SH-SY5Y (cell line): ENCODE results near the gene KRT3.

ENCODE experiments used
- GATA2 ChIP-seq: IDR thresholded peaks from 2 replicates; pipeline ENCODE4 v1.6.1; 2011; ENCODE audit warnings: mild to moderate bottlenecking, low read depth, low read length
- GATA3 ChIP-seq: IDR thresholded peaks from 2 replicates; pipeline ENCODE4 v1.6.1; 2011; ENCODE audit warnings: low read depth, mild to moderate bottlenecking, low read length, moderate library complexity

KRT3 gene

GRCh38 chr12:52832985-52833905 lies 37.3 kb upstream of the KRT3 start:
- TF ChIP-seq GATA3 (no peak), GATA2 (no peak)

GRCh38 chr12:52832451-52832850 lies 36.5 kb upstream of the KRT3 start:
- TF ChIP-seq GATA2 (no peak), GATA3 (no peak)

- TF ChIP-seq GATA3 (no peak), GATA2 (no peak)
Observed at GRCh38 chr12:52831251-52831650, 35.3 kb upstream of the KRT3 start.

DNA sequence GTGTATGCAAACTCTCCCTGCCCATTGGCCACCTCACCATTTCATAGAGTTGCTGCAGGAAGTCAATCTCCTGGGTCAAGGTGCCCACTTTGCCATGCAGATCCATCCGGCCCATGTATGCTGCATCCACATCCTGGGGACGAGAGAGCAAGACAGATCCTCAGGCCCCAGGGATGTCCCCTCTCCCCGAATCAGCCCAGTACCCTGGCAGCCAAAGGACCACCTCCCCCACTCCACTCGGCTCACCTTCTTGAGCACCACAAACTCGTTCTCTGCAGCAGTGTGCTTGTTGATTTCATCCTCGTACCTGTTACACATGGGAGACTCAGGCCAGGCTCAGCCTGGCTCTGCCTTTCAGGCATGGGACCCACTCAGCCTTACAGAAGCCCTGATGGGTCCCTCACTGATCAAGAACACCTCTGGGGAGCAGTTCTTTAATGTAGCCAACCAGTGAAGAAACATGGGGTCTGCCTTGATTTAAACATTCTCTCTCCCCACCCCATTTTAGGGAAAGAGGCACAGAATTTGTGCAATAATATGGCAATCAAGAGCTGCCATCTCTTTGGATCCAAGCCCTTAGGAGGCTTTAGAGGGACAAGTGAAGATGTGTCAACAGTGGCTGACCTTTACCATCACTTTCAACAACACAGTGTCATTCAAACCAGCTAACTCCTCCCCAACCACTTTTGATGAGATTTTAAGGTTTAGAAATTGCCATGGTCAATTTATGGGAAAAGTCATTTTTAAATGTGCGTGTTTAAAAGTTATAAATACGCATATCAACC lies 34.3 kb upstream of the KRT3 start:
- TF ChIP-seq GATA3: no peak
- no peak for TF ChIP-seq GATA2

- TF ChIP-seq GATA3 (no peak), GATA2 (no peak)
Observed at GRCh38 chr12:52828591-52829021, 32.7 kb upstream of the KRT3 start.

DNA sequence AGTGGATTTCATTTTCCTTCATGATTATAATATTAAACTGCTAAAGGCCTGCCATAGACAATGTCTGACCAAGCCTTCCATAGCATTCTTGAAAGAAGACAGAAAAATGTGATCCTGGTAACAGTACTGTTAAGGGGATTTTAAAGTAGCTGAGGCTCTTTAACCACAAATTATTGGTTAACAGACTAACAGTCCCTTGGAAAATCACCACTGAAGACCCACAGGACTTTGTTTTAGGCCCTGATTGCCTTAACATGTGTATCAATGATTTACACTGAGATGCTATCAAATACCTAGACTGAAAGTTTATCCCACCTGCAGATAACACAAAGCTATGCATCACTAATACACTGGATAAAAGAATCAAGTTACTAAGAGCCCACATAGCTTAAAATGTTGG lies 32.2 kb upstream of the KRT3 start:
- TF ChIP-seq GATA2 (no peak), GATA3 (no peak)

DNA sequence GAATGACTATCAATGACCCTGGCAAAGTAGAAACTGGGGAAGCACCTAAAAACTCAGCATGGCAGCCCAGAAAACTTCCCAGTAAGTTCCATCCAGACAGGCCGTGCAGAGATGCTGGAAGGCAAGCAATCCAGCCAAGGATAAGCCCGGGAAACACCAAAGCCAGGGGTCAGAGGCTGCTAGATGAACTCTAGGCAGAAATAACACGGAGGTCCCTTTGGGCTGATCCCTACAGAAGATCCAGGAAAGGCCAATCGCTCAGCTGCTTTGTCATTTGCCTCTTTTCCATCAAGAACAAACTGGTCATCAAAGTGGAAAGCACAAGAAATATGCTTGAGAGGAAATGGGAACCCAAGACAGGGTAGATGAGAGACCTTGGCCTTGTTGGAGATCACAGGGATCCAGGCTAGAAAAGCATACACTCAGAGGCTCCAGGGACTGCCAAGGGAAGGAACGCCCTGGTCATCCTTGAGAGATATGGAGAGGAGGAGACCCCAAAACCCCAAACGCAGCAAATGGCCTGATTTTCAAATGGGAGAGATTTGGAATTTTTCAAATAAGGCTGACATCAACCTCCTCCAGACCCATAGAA lies 31.7 kb upstream of the KRT3 start:
- TF ChIP-seq GATA2 (no peak), GATA3 (no peak)

DNA sequence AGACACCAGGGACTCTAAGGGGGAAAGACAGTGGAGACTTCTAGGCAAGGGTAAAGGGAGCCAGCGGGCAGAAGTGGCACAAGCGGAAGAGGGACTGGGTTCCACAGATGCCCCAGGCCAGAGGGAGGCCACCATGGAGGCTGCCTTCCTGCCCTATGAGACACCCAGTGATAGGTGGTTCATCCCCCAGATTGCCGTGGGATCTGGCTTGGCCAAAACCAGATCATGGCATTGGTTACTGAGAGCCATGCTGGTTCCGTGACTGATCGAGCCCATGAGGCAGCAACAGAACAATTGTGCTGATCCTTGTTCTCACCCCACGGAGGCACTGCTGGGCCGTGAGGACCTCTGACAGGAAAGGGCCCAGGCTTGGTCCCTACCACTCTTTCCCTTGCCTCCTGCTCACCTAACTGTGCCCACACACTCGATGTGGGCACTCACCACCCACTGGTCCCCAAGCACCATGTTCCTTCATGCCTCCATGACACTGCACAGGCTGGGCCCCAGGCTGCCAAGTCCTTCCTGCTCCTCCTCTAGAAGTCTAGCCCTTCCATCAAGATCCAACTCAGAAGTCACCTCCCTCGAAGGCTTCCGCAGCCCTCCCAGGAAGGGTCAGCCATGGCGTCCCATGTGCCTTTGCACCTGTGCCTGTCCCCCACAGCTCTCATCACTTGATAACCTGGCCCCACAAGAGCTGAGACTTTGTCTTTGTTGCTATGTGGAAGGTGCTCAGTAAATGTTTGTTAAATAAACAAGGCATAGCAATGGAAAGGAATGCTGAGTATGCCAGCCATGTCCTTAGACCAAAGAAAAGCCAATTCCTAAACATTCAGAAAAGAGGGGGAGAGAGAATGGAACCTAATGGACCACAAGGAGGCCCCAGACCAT lies 30.9 kb upstream of the KRT3 start:
- TF ChIP-seq GATA2 (no peak), GATA3 (no peak)

DNA sequence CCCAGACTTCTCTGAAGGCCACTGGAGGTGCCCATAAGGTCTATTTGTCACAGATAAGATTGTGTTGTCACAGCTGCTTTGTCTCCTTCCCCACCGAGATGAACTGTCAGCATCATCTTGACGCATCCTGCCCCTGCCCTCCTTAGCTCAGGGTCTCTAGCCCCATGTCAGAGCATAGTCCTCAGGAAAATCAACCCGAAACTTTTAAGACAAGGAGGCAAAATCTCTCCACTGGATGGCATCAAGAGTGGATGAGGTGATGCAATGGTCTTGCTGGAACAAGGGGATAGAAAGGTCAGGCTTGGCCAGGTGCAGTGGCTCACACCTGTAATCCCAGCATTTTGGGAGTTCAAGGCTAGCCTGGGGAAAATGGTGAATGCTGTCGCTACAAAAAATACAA lies 30.0 kb upstream of the KRT3 start:
- TF ChIP-seq GATA2: no peak
- no peak for TF ChIP-seq GATA3

DNA sequence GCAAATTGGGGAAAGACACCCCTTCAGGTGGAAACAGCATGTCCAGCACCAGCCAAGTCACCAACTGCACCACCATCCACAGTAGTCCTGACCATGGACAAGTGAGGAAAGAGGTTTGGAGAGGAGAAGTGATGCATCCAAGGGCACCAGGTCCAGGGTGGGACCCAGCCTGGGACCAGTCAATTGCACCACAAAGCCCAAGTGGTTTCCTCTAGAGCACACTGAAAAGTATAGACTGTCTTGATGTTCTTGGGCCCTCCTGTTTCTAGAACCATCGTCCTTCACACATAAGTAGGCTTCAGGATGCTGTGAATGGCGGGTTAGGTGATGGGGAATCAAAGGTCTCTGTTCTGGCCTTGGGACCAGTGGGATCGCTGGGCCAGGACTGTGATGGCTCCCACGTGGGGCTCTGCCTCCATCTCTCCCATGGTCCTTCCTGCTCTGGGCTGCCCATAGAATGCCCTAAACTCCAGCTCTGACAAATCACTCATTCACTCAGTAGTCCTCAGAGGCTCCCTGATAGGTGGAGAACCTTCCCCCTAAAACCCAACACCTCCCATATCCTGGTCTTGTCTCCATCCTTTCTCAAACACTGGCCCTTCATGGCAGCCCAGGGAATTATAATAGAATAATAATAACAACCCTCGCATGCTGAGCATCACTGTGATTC lies 29.0 kb upstream of the KRT3 start:
- TF ChIP-seq GATA3 (no peak), GATA2 (no peak)

GRCh38 chr12:52823761-52824450 lies 28.0 kb upstream of the KRT3 start:
- no peak for TF ChIP-seq GATA2
- no peak for TF ChIP-seq GATA3

DNA sequence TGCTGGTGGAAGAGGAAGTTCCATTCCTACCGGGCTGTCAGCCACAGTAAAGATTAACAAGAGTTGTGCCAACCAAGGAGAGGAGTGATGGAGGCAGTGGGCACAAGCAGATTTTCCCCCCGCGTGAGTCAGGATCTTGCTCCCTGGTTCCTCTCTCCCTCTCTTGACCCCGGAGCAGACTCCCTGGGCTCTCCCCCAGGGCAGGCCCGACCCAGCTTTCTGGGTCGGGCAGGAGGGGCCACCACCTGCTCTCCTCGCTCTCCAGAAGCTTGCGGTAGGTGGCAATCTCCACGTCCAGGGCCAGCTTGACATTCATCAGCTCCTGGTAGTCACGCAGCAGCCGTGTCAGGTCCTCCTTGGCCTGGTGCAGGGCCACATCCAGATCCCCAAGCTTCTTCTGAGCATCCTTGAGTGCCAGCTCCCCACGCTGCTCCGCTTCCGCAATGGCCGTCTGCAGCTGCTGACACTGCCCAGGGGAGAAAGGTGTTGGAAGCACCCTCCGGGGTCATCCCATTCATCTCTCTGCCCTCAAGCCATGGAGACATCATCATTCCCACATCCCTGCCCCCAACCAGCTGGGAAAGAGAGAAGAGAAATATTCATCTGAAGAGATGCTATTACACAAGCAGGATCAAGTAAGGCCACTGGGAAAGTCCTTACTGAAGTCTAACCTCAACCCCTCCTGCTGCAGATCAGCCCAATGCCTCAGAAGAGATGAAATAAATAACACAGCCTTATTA lies 27.0 kb upstream of the KRT3 start:
- no peak for TF ChIP-seq GATA2
- TF ChIP-seq GATA3: no peak
